Measurements from ENCODE around the gene BAHCC1. TPM values are rescaled to one million over a fixed set of nuclear protein-coding genes. Genes with fewer than 3 reads are reported as not detected.

BAHCC1 gene
- polyA plus RNA-seq, 3 donors: 13.4 to 15.8 (median 15.2) TPM

DNA sequence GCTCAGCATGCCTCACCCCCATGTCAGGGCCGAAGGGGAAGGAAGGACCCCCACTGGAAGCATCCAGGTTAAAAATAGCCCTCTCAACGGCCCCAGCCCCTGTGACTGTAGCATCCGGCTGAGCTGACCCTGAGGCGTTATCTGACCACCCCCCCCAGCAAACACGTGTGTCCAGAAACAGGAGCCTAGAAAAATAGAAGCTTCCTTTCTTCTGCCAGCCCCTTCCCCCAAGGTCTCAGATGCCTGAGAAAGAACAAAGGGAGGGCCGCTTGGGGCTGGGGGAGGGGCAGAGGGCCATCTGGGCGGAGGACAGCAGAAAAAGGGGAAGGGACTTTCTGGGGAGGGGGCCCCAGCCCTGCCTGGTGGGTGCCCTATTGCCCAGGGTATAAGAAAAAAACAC lies 61.5 kb downstream of the BAHCC1 start:
- DNase-seq (ENCODE audit: low read depth in 3 of 3, low spot score in 2 of 3): peak in 1 of 3 donors; percentile 39

- DNase-seq (ENCODE audit: low read depth in 3 of 3, low spot score in 2 of 3): no peak
Observed at GRCh38 chr17:81457401-81457800, 62.1 kb downstream of the BAHCC1 start.

DNA sequence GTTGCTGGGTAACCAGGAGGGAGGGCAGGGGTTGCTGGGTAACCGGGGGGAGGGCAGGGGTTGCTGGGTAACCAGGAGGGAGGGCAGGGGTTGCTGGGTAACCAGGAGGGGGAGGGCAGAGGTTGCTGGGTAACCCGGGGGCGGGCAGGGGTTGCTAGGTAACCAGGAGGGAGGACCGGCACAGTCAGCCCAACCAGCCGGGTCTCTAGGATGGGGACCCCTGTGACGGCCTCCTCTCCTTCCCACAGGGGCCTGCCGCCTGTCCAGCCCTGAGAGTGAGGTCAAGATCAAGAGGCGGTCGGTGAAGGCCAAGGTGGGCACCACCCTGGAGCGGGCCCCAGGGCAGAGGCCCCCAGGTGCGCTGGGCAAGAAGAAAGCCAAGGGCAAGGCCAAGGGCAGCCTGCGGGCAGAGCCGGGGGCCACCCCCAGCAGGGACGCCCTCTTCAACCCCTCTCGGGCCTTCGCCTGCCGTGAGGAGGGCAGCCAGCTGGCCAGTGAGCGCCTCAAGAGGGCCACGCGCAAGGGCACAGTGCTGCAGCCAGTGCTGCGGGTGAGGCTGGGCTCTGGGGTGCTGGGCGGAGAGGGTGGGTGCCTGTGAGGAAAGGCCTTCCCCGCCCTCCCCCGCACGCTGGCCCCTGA lies 62.8 kb downstream of the BAHCC1 start:
- no peak for DNase-seq (ENCODE audit: low read depth in 3 of 3, low spot score in 2 of 3)

GRCh38 chr17:81458628-81459027 lies 63.4 kb downstream of the BAHCC1 start:
- DNase-seq (ENCODE audit: low read depth in 3 of 3, low spot score in 2 of 3): no peak

DNA sequence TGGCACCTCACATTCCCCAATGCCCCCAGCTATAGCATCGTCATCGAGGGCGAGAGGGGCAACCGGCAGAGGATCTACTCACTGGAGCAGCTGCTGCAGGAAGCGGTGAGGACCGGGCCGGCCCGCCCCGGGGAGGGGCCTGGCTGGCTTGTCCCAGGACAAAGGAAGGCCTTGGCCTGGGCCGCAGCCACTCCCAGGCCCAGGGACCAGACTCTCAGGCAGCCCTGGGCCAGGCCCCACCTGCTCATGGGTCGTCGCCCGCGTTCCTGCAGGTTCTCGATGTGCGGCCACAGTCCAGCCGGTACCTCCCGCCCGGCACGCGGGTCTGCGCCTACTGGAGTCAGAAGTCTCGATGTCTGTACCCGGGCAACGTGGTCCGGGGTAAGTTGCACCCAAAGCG lies 64.0 kb downstream of the BAHCC1 start:
- DNase-seq (ENCODE audit: low read depth in 3 of 3, low spot score in 2 of 3): no peak

GRCh38 chr17:81459864-81460263 lies 64.6 kb downstream of the BAHCC1 start:
- DNase-seq (ENCODE audit: low read depth in 3 of 3, low spot score in 2 of 3): no peak

DNA sequence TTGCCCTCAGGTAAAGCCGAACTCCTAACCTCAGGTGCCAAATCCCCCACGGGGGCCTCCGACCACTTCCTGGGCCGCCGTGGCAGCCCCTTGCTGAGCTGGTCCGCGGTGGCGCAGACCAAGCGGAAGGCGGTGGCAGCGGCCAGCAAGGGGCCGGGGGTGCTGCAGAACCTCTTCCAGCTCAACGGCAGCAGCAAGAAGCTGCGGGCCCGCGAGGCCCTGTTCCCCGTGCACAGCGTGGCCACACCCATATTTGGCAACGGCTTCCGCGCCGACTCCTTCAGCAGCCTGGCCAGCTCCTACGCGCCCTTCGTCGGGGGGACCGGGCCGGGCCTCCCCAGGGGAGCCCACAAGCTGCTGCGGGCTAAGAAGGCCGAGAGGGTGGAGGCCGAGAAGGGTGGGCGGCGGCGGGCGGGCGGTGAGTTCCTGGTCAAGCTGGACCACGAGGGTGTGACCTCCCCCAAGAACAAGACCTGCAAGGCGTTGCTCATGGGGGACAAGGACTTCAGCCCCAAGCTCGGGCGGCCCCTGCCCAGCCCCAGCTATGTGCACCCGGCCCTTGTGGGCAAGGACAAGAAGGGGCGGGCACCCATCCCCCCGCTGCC lies 65.7 kb downstream of the BAHCC1 start:
- DNase-seq (ENCODE audit: low read depth in 3 of 3, low spot score in 2 of 3): no peak

GRCh38 chr17:81461607-81462500 lies 66.6 kb downstream of the BAHCC1 start:
- no peak for DNase-seq (ENCODE audit: low read depth in 3 of 3, low spot score in 2 of 3)

- DNase-seq (ENCODE audit: low read depth in 3 of 3, low spot score in 2 of 3): no peak
Observed at GRCh38 chr17:81462506-81463125, 67.4 kb downstream of the BAHCC1 start.

DNA sequence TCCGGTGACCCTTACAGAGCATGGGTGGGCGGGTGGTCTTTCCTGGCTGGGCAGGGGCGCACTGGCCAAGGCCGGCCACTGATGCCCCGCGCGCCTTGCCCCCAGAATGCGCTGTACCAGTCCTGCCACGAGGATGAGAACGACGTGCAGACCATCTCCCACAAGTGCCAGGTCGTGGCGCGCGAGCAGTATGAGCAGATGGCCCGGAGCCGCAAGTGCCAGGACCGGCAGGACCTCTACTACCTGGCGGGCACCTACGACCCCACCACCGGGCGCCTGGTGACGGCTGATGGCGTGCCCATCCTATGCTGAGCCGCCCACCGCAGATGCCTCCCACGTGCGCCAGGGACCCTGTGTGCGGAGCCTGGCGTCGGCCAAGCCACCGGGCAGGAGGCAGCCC lies 68.2 kb downstream of the BAHCC1 start:
- no peak for DNase-seq (ENCODE audit: low read depth in 3 of 3, low spot score in 2 of 3)

- DNase-seq (ENCODE audit: low read depth in 3 of 3, low spot score in 2 of 3): no peak
Observed at GRCh38 chr17:81464586-81464985, 69.3 kb downstream of the BAHCC1 start.

DNA sequence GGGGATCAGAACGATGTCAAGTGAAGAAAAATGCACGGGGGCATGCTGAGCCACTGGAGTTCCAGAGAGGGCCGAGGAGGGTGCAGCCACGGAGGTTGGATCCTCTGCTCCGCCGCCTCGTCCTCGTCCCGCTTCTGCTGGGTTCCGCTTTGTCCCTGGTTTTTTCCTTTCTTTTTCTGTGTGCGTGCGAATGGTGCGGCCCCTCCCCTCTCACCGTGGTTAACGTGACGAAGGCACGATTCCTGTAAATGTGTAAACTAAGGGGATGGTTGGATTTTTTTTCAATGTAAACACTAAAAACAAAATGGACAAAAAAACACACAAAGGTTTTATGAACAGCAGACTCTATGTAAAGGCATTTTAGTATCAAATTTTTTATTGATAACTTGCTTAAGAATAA lies 70.7 kb downstream of the BAHCC1 start:
- DNase-seq (ENCODE audit: low read depth in 3 of 3, low spot score in 2 of 3): no peak

GRCh38 chr17:81466564-81467472 lies 71.6 kb downstream of the BAHCC1 start:
- DNase-seq (ENCODE audit: low read depth in 3 of 3, low spot score in 2 of 3): no peak

GRCh38 chr17:81468111-81468769 lies 73.0 kb downstream of the BAHCC1 start:
- DNase-seq (ENCODE audit: low read depth in 3 of 3, low spot score in 2 of 3): no peak

GRCh38 chr17:81468770-81469121 lies 73.5 kb downstream of the BAHCC1 start:
- DNase-seq (ENCODE audit: low read depth in 3 of 3, low spot score in 2 of 3): no peak

DNA sequence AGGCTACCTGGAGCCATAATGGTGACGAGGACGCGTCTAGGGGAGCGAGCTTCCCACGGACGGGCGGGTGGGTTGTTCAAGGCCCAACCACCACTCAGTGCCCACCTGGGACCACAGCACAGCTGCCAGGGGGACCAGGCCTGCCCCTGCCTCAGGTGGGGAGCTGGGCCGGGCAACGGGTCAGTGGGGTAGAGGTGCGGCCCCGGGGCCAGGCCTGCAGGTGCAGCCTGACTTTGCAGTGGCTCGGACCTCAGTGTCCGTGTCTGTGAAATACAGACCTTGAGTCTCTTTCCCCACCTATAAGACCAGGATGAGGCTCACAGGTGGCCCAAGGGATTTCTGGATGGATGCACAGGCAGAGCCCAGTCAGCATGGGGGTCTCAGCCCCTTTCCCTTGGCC lies 74.0 kb downstream of the BAHCC1 start:
- DNase-seq (ENCODE audit: low read depth in 3 of 3, low spot score in 2 of 3): no peak

DNA sequence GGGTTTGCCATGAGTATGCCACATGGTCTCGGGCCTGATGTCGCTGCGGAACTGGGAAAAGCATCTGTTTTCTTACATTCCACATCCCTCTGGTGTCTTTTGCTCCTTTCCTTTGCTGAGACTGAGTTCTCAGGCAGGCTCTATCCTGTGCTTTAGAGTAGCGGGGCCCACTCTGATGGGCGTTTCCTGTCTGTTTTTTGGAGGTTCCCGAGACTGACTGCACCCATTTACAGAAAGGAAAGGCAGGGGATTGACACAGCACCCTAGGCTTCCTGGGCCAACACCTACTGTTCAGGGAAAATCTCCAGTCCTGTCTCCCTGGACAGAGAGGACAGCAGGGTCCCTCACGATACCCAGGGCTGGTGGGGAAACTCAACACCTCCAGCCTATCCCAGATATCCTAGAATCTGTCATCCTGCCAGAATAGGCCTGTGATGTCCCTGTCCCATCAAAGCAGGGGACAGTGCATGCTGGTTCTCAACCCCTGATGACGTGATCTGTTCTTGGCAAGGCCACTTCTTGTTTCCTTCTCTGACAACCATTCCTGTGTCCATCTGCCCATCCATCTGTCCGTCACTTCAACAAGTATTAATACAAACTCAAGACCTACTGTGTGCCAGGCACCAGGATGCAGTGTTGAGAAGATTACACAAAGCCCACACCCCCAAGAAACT lies 75.2 kb downstream of the BAHCC1 start:
- DNase-seq (ENCODE audit: low read depth in 3 of 3, low spot score in 2 of 3): no peak

- DNase-seq (ENCODE audit: low read depth in 3 of 3, low spot score in 2 of 3): no peak
Observed at GRCh38 chr17:81470944-81471817, 75.9 kb downstream of the BAHCC1 start.
